Measurements from ENCODE around the gene FNIP2.
"Not testable (repeated sequence)": the region's sequence is repeated elsewhere in the genome, so short reads cannot be mapped to it uniquely, and the experiment has no call there.

Gene FNIP2

GRCh38 chr4:158875455-158875854, 106.6 kb downstream of the FNIP2 start:
- no peak for DNase-seq

- DNase-seq, result no peak
Observed at GRCh38 chr4:158877069-158877468, 108.2 kb downstream of the FNIP2 start.

GRCh38 chr4:158882142-158882541, 113.3 kb downstream of the FNIP2 start:
- not testable (repeated sequence) for DNase-seq

GRCh38 chr4:158884280-158884679, 115.5 kb downstream of the FNIP2 start:
- no peak for DNase-seq

GRCh38 chr4:158885564-158885963, 116.7 kb downstream of the FNIP2 start:
- no peak for DNase-seq

- DNase-seq, result no peak
Observed at GRCh38 chr4:158890294-158890693, 121.5 kb downstream of the FNIP2 start.

- DNase-seq, result no peak
Observed at GRCh38 chr4:158891256-158891655, 122.4 kb downstream of the FNIP2 start.

- no peak for DNase-seq
Observed at GRCh38 chr4:158894826-158895225, 126.0 kb downstream of the FNIP2 start.

- peak; percentile 16 for DNase-seq
Observed at GRCh38 chr4:158895797-158896576, 127.2 kb downstream of the FNIP2 start.

- DNase-seq, result peak; percentile 28
Observed at GRCh38 chr4:158896577-158897238, 127.9 kb downstream of the FNIP2 start.

GRCh38 chr4:158900408-158900807, 131.6 kb downstream of the FNIP2 start:
- DNase-seq, result not testable (repeated sequence)

- DNase-seq, result peak; percentile 54
Observed at GRCh38 chr4:158902280-158903078, 133.7 kb downstream of the FNIP2 start.

GRCh38 chr4:158903079-158903456, 134.2 kb downstream of the FNIP2 start:
- no peak for DNase-seq

GRCh38 chr4:158903472-158904043, 134.7 kb downstream of the FNIP2 start:
- no peak for DNase-seq

GRCh38 chr4:158904815-158905214, 136.0 kb downstream of the FNIP2 start:
- no peak for DNase-seq

- peak; percentile 37 for DNase-seq
Observed at GRCh38 chr4:158906073-158906472, 137.2 kb downstream of the FNIP2 start.

- DNase-seq, result no peak
Observed at GRCh38 chr4:158912390-158912789, 143.6 kb downstream of the FNIP2 start.

- DNase-seq, result no peak
Observed at GRCh38 chr4:158912806-158913205, 144.0 kb downstream of the FNIP2 start.

- no peak for DNase-seq
Observed at GRCh38 chr4:158913766-158914165, 144.9 kb downstream of the FNIP2 start.

GRCh38 chr4:158914218-158914617, 145.4 kb downstream of the FNIP2 start:
- DNase-seq, result no peak

- no peak for DNase-seq
Observed at GRCh38 chr4:158915683-158916241, 146.9 kb downstream of the FNIP2 start.

GRCh38 chr4:158920452-158920996, 151.7 kb downstream of the FNIP2 start:
- DNase-seq, result not testable (repeated sequence)

- not testable (repeated sequence) for DNase-seq
Observed at GRCh38 chr4:158927774-158928173, 158.9 kb downstream of the FNIP2 start.
